ENCODE data around the gene DENND6B. TPM values are rescaled to one million over a fixed set of nuclear protein-coding genes. Genes with fewer than 3 reads are reported as not detected.

Gene DENND6B
- total and polyA plus RNA-seq, 4 donors: 0.86 to 1.2 (median 1.1) TPM

DNA sequence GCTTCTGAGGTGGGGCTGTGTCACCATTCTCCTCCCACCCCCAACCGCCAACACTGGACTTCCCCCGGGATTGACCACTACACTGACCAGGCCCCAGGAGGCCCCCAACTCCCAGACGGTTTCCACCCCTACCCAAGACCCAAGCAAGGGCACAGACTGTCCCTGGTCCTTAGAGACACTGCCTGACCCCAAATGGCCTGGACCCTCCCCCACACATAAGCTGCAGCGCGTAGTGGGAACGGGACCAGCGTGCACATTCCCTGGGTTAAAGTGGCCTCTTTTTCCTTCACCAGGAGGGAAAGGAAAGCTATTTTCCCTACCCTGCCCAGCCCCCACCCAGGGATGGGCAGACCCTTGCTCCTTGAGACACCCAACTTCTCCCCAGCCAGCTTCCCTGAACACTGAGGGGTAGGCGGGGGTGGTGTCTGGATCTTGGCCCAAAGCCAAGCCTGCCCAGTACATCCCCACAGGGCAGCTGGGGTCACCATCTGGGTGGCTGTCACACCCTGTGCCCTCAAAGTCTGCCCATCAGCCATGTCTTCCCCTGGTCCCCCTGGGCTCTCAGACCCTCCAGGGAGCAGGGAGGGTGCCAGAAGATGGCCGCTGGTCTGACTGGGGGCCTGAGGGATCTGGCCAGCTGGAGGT lies 63.7 kb downstream of the DENND6B start:
- WGBS: 58% methylated on average over 9 of the region's 9 CpGs

More for the DNA sequence above, 63.7 kb downstream of the DENND6B start:
- TF ChIP-seq, protein P1, sequence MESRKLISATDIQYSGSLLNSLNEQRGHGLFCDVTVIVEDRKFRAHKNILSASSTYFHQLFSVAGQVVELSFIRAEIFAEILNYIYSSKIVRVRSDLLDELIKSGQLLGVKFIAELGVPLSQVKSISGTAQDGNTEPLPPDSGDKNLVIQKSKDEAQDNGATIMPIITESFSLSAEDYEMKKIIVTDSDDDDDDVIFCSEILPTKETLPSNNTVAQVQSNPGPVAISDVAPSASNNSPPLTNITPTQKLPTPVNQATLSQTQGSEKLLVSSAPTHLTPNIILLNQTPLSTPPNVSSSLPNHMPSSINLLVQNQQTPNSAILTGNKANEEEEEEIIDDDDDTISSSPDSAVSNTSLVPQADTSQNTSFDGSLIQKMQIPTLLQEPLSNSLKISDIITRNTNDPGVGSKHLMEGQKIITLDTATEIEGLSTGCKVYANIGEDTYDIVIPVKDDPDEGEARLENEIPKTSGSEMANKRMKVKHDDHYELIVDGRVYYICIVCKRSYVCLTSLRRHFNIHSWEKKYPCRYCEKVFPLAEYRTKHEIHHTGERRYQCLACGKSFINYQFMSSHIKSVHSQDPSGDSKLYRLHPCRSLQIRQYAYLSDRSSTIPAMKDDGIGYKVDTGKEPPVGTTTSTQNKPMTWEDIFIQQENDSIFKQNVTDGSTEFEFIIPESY (IDR thresholded peaks at IDR 0.05): no peak
- TF ChIP-seq, protein P2, sequence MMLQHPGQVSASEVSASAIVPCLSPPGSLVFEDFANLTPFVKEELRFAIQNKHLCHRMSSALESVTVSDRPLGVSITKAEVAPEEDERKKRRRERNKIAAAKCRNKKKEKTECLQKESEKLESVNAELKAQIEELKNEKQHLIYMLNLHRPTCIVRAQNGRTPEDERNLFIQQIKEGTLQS (IDR thresholded peaks at IDR 0.05): no peak
- TF ChIP-seq RAD21 (IDR thresholded peaks at IDR 0.05): no peak
- no peak for TF ChIP-seq JUND (IDR thresholded peaks at IDR 0.05)
- TF ChIP-seq HNF4A (conservative IDR thresholded peaks at IDR 0.05): no peak
- TF ChIP-seq, protein P3, sequence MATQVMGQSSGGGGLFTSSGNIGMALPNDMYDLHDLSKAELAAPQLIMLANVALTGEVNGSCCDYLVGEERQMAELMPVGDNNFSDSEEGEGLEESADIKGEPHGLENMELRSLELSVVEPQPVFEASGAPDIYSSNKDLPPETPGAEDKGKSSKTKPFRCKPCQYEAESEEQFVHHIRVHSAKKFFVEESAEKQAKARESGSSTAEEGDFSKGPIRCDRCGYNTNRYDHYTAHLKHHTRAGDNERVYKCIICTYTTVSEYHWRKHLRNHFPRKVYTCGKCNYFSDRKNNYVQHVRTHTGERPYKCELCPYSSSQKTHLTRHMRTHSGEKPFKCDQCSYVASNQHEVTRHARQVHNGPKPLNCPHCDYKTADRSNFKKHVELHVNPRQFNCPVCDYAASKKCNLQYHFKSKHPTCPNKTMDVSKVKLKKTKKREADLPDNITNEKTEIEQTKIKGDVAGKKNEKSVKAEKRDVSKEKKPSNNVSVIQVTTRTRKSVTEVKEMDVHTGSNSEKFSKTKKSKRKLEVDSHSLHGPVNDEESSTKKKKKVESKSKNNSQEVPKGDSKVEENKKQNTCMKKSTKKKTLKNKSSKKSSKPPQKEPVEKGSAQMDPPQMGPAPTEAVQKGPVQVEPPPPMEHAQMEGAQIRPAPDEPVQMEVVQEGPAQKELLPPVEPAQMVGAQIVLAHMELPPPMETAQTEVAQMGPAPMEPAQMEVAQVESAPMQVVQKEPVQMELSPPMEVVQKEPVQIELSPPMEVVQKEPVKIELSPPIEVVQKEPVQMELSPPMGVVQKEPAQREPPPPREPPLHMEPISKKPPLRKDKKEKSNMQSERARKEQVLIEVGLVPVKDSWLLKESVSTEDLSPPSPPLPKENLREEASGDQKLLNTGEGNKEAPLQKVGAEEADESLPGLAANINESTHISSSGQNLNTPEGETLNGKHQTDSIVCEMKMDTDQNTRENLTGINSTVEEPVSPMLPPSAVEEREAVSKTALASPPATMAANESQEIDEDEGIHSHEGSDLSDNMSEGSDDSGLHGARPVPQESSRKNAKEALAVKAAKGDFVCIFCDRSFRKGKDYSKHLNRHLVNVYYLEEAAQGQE (IDR thresholded peaks at IDR 0.05): no peak
- TF ChIP-seq, protein P4, sequence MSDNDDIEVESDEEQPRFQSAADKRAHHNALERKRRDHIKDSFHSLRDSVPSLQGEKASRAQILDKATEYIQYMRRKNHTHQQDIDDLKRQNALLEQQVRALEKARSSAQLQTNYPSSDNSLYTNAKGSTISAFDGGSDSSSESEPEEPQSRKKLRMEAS (IDR thresholded peaks at IDR 0.05): no peak
- no peak for TF ChIP-seq YY1 (IDR thresholded peaks at IDR 0.05)
- no peak for TF ChIP-seq TAF1 (conservative IDR thresholded peaks at IDR 0.05)
- no peak for TF ChIP-seq GABPA (IDR thresholded peaks at IDR 0.05 in 1 of 2, conservative IDR thresholded peaks at IDR 0.05 in 1 of 2)
- TF ChIP-seq EGR1 (IDR thresholded peaks at IDR 0.05; ENCODE audit: low read depth in 2 of 2): no peak
- no peak for TF ChIP-seq FOXA1 (IDR thresholded peaks at IDR 0.05)
- TF ChIP-seq SP1 (IDR thresholded peaks at IDR 0.05): no peak
- TF ChIP-seq NR2F2 (IDR thresholded peaks at IDR 0.05): no peak
- no peak for TF ChIP-seq HNF4G (IDR thresholded peaks at IDR 0.05)
- TF ChIP-seq, protein P5, sequence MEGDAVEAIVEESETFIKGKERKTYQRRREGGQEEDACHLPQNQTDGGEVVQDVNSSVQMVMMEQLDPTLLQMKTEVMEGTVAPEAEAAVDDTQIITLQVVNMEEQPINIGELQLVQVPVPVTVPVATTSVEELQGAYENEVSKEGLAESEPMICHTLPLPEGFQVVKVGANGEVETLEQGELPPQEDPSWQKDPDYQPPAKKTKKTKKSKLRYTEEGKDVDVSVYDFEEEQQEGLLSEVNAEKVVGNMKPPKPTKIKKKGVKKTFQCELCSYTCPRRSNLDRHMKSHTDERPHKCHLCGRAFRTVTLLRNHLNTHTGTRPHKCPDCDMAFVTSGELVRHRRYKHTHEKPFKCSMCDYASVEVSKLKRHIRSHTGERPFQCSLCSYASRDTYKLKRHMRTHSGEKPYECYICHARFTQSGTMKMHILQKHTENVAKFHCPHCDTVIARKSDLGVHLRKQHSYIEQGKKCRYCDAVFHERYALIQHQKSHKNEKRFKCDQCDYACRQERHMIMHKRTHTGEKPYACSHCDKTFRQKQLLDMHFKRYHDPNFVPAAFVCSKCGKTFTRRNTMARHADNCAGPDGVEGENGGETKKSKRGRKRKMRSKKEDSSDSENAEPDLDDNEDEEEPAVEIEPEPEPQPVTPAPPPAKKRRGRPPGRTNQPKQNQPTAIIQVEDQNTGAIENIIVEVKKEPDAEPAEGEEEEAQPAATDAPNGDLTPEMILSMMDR (IDR thresholded peaks at IDR 0.05; ENCODE audit: low read depth, low read length, missing input control): no peak
- TF ChIP-seq FOXA2 (IDR thresholded peaks at IDR 0.05): no peak
- DNase-seq (ENCODE audit: low spot score): no peak
- Histone ChIP-seq H3K27ac (ENCODE audit: low read depth in 1 of 2, low read length in 2 of 2) (no peak overlapping the region), H3K27me3 (ENCODE audit: control insufficient read depth in 4 of 4, insufficient read depth in 4 of 4, low read length in 3 of 4) (no peaks in the 10 kb centered on the region), H3K36me3 (ENCODE audit: control insufficient read depth in 4 of 4, insufficient read depth in 3 of 4, low read depth in 1 of 4, low read length in 3 of 4) (no peaks in the 10 kb centered on the region), H3K4me3 (ENCODE audit: low read depth in 1 of 3, low read length in 3 of 3) (no peak overlapping the region), H3K9me3 (ENCODE audit: control insufficient read depth in 4 of 4, low read length in 3 of 4) (no peaks in the 10 kb centered on the region), H3K9ac (ENCODE audit: low read depth in 1 of 2, low read length in 2 of 2) (no peak overlapping the region), H3K4me1 (ENCODE audit: control insufficient read depth in 4 of 4, insufficient read depth in 4 of 4, low read length in 3 of 4) (peaks cover 14 to 35% (median 29%) of the 10 kb centered on the region in 4 donors)

Measured in liver (tissue), 9 donors.